A549 (cell line): Measurements from ENCODE around the gene SKOR1. TPM values are rescaled to one million over a fixed set of nuclear protein-coding genes. Genes with fewer than 3 reads are reported as not detected.
A peak's percentile ranks its signal among the peaks of the same experiment; 100 is the strongest.

Experiments used
- ATAC-seq, 2 experiments: fragments of 200-7000 bp in 1 of 2; fragments of >200 bp in 1 of 2; cut with Nextera tagmentation in 1 of 2; cut with Tn5 transposase in 1 of 2; 3 replicates each; pipeline versions ENCODE4 v1.8.0 to v1.9.1; 2018 to 2020; ENCODE audit warnings: mild to moderate bottlenecking in 1 of 2, moderate library complexity in 1 of 2
- CTCF ChIA-PET: fragments of 300-600 bp; sonication (Branson Sonifier 250); formaldehyde crosslinking; extraction: SDS; loops from one replicate; lab custom pipeline; 2021; ENCODE audit warnings: antibody characterized with exemption, inconsistent platforms; lab: Yijun Ruan, JAX
- POLR2A ChIA-PET: fragments of 350-600 bp; formaldehyde crosslinking; extraction: SDS; loops from one replicate; lab custom pipeline; 2021; ENCODE audit warnings: antibody characterized with exemption, inconsistent platforms; lab: Yijun Ruan, JAX
- DNase-seq, 2 experiments: peaks; one replicate each; pipeline versions ENCODE4 v3.0.0 to v3.0.0-alpha.2; 2011 to 2016; ENCODE audit warnings: low read depth in 1 of 2, low spot score in 1 of 2
- FAIRE-seq: peaks from 2 replicates; lab custom pipeline; 2011; peaks lifted over from hg19 to GRCh38; lab: Jason Lieb, UNC
- H3K27ac ChIP-seq, 2 experiments: fragments of >200 bp; sonication (Bioruptor Twin); formaldehyde crosslinking; 3 replicates each; pipeline ENCODE4 v1.5.1; 2016 to 2017
- H3K4me1 ChIP-seq: fragments of >200 bp; sonication (Bioruptor Twin); formaldehyde crosslinking; 3 replicates; pipeline ENCODE4 v1.6.1; 2016
- H3K4me2 ChIP-seq: fragments of >200 bp; sonication (Bioruptor Twin); formaldehyde crosslinking; 3 replicates; pipeline ENCODE4 v1.6.1; 2016
- H3K4me3 ChIP-seq: fragments of >200 bp; sonication (Bioruptor Twin); formaldehyde crosslinking; 3 replicates; pipeline ENCODE4 v1.5.1; 2016
- H3K9me3 ChIP-seq: fragments of >200 bp; sonication (Bioruptor Twin); formaldehyde crosslinking; 3 replicates; pipeline ENCODE4 v1.6.1; 2016
- BHLHE40 ChIP-seq: IDR thresholded peaks from 2 replicates; pipeline ENCODE4 v1.6.1; 2012; ENCODE audit warnings: low read depth, low read length, inconsistent platforms
- CEBPB ChIP-seq, 2 experiments: fragments of >200 bp in 1 of 2; sonication (Bioruptor Twin) in 1 of 2; formaldehyde crosslinking in 1 of 2; IDR thresholded peaks; 2 replicates each; pipeline ENCODE4 v1.6.1; 2012 to 2016
- GATA3 ChIP-seq: IDR thresholded peaks from 2 replicates; pipeline ENCODE4 v1.6.1; 2012; ENCODE audit warnings: borderline replicate concordance
- HEYL ChIP-seq: fragments of 250-450 bp; sonication (Bioruptor Pico); IDR thresholded peaks from 2 replicates; pipeline ENCODE4 v1.8.0; 2021; ENCODE audit warnings: mild to moderate bottlenecking, moderate library complexity
- MYC ChIP-seq: IDR thresholded peaks from 2 replicates; pipeline ENCODE4 v1.6.1; 2012; ENCODE audit warnings: mild to moderate bottlenecking, inconsistent platforms, low read length, improper control_type of control experiment, borderline replicate concordance
- POLR2A ChIP-seq: IDR thresholded peaks from 2 replicates; pipeline ENCODE4 v1.6.1; 2012; ENCODE audit warnings: mild to moderate bottlenecking, low read length
- REST ChIP-seq: fragments of 200-600 bp; sonication (generic); IDR thresholded peaks from 2 replicates; pipeline ENCODE4 v1.6.1; 2016; ENCODE audit warnings: antibody characterized with exemption, mild to moderate bottlenecking, moderate library complexity
- USF2 ChIP-seq: fragments of 450-650 bp; IDR thresholded peaks from 2 replicates; pipeline ENCODE4 v1.6.1; 2014; ENCODE audit warnings: antibody characterized with exemption
- ZSCAN20 ChIP-seq: fragments of 250-450 bp; sonication (Bioruptor Pico); IDR thresholded peaks from 2 replicates; pipeline ENCODE4 v1.8.0; 2022; ENCODE audit warnings: mild to moderate bottlenecking, moderate library complexity
- WGBS: methylation state at CpG from one replicate; pipeline ENCODE4 v1.1.6; 2017; ENCODE audit errors: missing lambda C conversion rate; 5-methylcytosine and 5-hydroxymethylcytosine counted together
- polyA plus RNA-seq, 4 experiments: library from polyadenylated mRNA; depleted of rRNA in 3 of 4; stranded (reverse); fragments of >200 nt; fragmentation: RNase III in 1 of 4; extraction: RNeasy Plus Mini Kit Qiagen cat#74134 plus additional on column Dnase treatment in 1 of 4; gene quantifications; 2 replicates in 3 of 4; 3 replicates in 1 of 4; pipeline ENCODE4 v1.2.3, GENCODE V29; 2011 to 2017

SKOR1 gene
- polyA plus RNA-seq, 2 of the 4 experiments (the other 2 are of a cell fraction): 0.03 to 0.05 TPM

- Histone ChIP-seq H3K27ac (no peak overlapping the region), H3K4me3 (no peak overlapping the region), H3K4me2 (no peak overlapping the region), H3K4me1 (peaks cover 18% of the 10 kb centered on the region; the same call in 2 of the 3 replicates), H3K9me3 (no peaks in the 10 kb centered on the region)
- no peak for DNase-seq
- CTCF ChIA-PET: interaction anchor here (0.9 to 1.0 kb wide), 3 partner anchors 12 to 886 kb away, joined by 3 to 4 read pairs (median 3); no protein-coding TSS in a partner anchor
- no peak for FAIRE-seq
- TF ChIP-seq HEYL (CRISPR knock-in tag) (no peak), USF2 (no peak), MYC (no peak)
- no peak for ATAC-seq
- POLR2A ChIA-PET: no interaction called here
- WGBS: 79% methylated on average over 50 of the region's 50 CpGs
Observed at GRCh38 chr15:67820122-67820991, 5.0 kb upstream of the SKOR1 start.

- POLR2A ChIA-PET: no interaction called here
- Histone ChIP-seq H3K4me3 (no peak overlapping the region), H3K4me1 (peaks cover 22% of the 10 kb centered on the region; the same call in 2 of the 3 replicates)
- 32% methylated on average over 25 of the region's 39 CpGs for WGBS
- no peak for DNase-seq
- TF ChIP-seq REST (peak; percentile 88), ZSCAN20 (CRISPR knock-in tag) (no peak)
- TF ChIP-seq, all 56 proteins: peak for 1
- no peak for FAIRE-seq
- H3K27ac ChIP-seq: no peak overlapping the region
- ATAC-seq: peak; percentile 11 to 35; a peak in 4 of 6 replicates
- CTCF ChIA-PET: interaction anchor here (0.9 to 1.0 kb wide), 3 partner anchors 11 to 887 kb away, joined by 3 to 4 read pairs (median 3); no protein-coding TSS in a partner anchor
- no peaks in the 10 kb centered on the region for H3K9me3 ChIP-seq
- H3K4me2 ChIP-seq: no peak overlapping the region
Observed at GRCh38 chr15:67820992-67821783, 4.1 kb upstream of the SKOR1 start.

GRCh38 chr15:67821784-67822440, 3.4 kb upstream of the SKOR1 start:
- 62% methylated on average over 43 of the region's 43 CpGs for WGBS
- Histone ChIP-seq H3K27ac (no peak overlapping the region), H3K9me3 (no peaks in the 10 kb centered on the region), H3K4me2 (no peak overlapping the region), H3K4me1 (peaks cover 22% of the 10 kb centered on the region; the same call in 2 of the 3 replicates), H3K4me3 (no peak overlapping the region)
- no peak for FAIRE-seq
- DNase-seq: no peak
- ATAC-seq: 0 out of 6 replicates have a peak, but pooled peaks of 1 of the 2 experiments have one; percentile 12
- TF ChIP-seq BHLHE40 (no peak), GATA3 (no peak), CEBPB (IDR thresholded peaks at IDR 0.05) (no peak), POLR2A (no peak)
- ChIA-PET POLR2A (no interaction called here), CTCF (interaction anchor here (0.7 to 0.9 kb wide), 2 partner anchors 10 to 365 kb away, joined by 3 to 4 read pairs; no protein-coding TSS in a partner anchor)
